Tibial nerve (tissue), 4 donors: Measurements from ENCODE around the gene PDCD2L. TPM values are rescaled to one million over a fixed set of nuclear protein-coding genes. Genes with fewer than 3 reads are reported as not detected.
A peak's percentile ranks its signal among the peaks of the same experiment; 100 is the strongest.
"Not testable (repeated sequence)": the region's sequence is repeated elsewhere in the genome, so short reads cannot be mapped to it uniquely, and the experiment has no call there.

ENCODE experiments used
- DNase-seq, 2 donors: peaks; one replicate each; pipeline ENCODE4 v3.0.0-alpha.2; 2019; ENCODE audit warnings: low spot score in 2 of 2
- H3K27ac ChIP-seq, 4 donors: fragments of 200-600 bp; sonication (generic) in 3 of 4; one replicate each; pipeline ENCODE4 v1.5.1; 2017 to 2019; ENCODE audit warnings: mild to moderate bottlenecking in 1 of 4
- H3K27me3 ChIP-seq, 2 donors: fragments of 200-600 bp; sonication (generic) in 1 of 2; one replicate each; pipeline versions ENCODE4 v1.5.1 to v1.6.0; 2017 to 2019
- H3K36me3 ChIP-seq, 3 donors: fragments of 200-600 bp; sonication (generic); one replicate each; pipeline ENCODE4 v1.5.1; 2018 to 2019
- H3K4me1 ChIP-seq, 4 donors: fragments of 200-600 bp; sonication (generic) in 3 of 4; one replicate each; pipeline ENCODE4 v1.5.1; 2017 to 2019
- H3K4me3 ChIP-seq, 4 donors: fragments of 200-600 bp; sonication (generic) in 3 of 4; one replicate each; pipeline ENCODE4 v1.5.1; 2017 to 2019; ENCODE audit warnings: mild to moderate bottlenecking in 1 of 4, moderate library complexity in 1 of 4
- H3K9me3 ChIP-seq, 4 donors: fragments of 200-600 bp; sonication (generic) in 3 of 4; one replicate each; pipeline ENCODE4 v1.5.1; 2017 to 2019
- CTCF ChIP-seq, 5 experiments: fragments of 200-600 bp in 3 of 5; fragments of 450-650 bp in 2 of 5; sonication (generic) in 3 of 5; IDR thresholded peaks; one replicate each; pipeline ENCODE4 v1.5.1; 2016 to 2019; ENCODE audit warnings: antibody characterized with exemption in 5 of 5, mild to moderate bottlenecking in 3 of 5, moderate library complexity in 2 of 5
- EP300 ChIP-seq, 2 donors: sonication (generic); formaldehyde crosslinking; IDR thresholded peaks; one replicate each; pipeline ENCODE4 v1.6.1; 2017; ENCODE audit warnings: antibody characterized with exemption in 2 of 2, mild to moderate bottlenecking in 1 of 2
- POLR2A ChIP-seq, 2 donors: fragments of 450-650 bp; IDR thresholded peaks; one replicate each; pipeline ENCODE4 v1.6.1; 2017; ENCODE audit warnings: antibody characterized with exemption in 2 of 2, mild to moderate bottlenecking in 2 of 2, moderate library complexity in 2 of 2
- WGBS, 2 donors: methylation state at CpG; one replicate each; pipeline ENCODE4 v1.1.5; 2018; 5-methylcytosine and 5-hydroxymethylcytosine counted together
- total RNA-seq, 4 donors: library from RNA; depleted of rRNA; stranded (reverse); fragments of >200 nt; gene quantifications; one replicate each; pipeline ENCODE4 v1.1.0, GENCODE V29; 2016

Gene PDCD2L
- total RNA-seq, 4 donors from 2014 or later, result 9.8 to 16.2 (median 12.2) TPM

- WGBS, 2 donors, result 77 to 86% methylated on average over 10 of the region's 10 CpGs
- Histone ChIP-seq H3K27ac (peak overlapping the region in 1 of 4 donors; percentile 6), H3K9me3 (no peaks in the 10 kb centered on the region), H3K27me3 (no peaks in the 10 kb centered on the region), H3K4me1 (peaks cover 3 to 32% (median 13%) of the 10 kb centered on the region in 4 donors), H3K36me3 (peaks cover 0 to 50% (median 0%) of the 10 kb centered on the region in 3 donors), H3K4me3 (peak overlapping the region in 1 of 4 donors; percentile 78)
- TF ChIP-seq POLR2A (IDR thresholded peaks at IDR 0.05) (no peak), EP300 (IDR thresholded peaks at IDR 0.05) (no peak)
- no peak for DNase-seq
These were observed 37.2 kb upstream of the PDCD2L start for GRCh38 chr19:34366738-34367623.

GRCh38 chr19:34367624-34367957, 36.6 kb upstream of the PDCD2L start:
- H3K4me1 ChIP-seq, result peaks cover 3 to 32% (median 13%) of the 10 kb centered on the region in 4 donors
- H3K9me3 ChIP-seq, result no peaks in the 10 kb centered on the region
- no peaks in the 10 kb centered on the region for H3K27me3 ChIP-seq
- H3K4me3 ChIP-seq, result no peak overlapping the region
- peaks cover 0 to 57% (median 0%) of the 10 kb centered on the region in 3 donors for H3K36me3 ChIP-seq
- TF ChIP-seq CTCF (IDR thresholded peaks at IDR 0.05) (no peak), EP300 (IDR thresholded peaks at IDR 0.05) (no peak), POLR2A (IDR thresholded peaks at IDR 0.05) (no peak)
- 91 to 92% methylated on average over 8 of the region's 8 CpGs for WGBS, 2 donors
- DNase-seq, result no peak
- H3K27ac ChIP-seq, result no peak overlapping the region

DNA sequence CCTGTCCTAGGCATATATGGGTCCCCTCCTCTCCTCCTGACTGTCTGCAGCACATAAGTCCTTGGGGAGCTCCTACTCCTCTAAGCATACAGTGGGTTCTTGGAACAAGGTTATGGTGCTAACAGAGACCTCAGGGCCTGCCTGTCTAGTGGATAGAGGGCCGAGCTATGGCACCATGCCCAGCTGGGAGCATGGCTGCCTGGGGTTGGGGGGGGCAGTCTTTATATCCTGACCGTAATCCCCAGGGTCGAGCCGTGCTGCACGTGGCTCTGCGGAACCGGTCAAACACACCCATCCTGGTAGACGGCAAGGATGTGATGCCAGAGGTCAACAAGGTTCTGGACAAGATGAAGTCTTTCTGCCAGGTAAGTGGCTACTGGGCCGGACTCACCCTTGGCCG, 35.9 kb upstream of the PDCD2L start:
- Histone ChIP-seq H3K9me3 (no peaks in the 10 kb centered on the region), H3K4me1 (peaks cover 3 to 32% (median 13%) of the 10 kb centered on the region in 4 donors), H3K27me3 (no peaks in the 10 kb centered on the region), H3K36me3 (peaks cover 0 to 64% (median 0%) of the 10 kb centered on the region in 3 donors), H3K27ac (no peak overlapping the region), H3K4me3 (no peak overlapping the region)
- WGBS, 2 donors, result 90% methylated on average over 8 to 9 of the region's 10 CpGs
- TF ChIP-seq EP300 (IDR thresholded peaks at IDR 0.05), result no peak
- no peak for TF ChIP-seq POLR2A (IDR thresholded peaks at IDR 0.05)
- no peak for TF ChIP-seq CTCF (IDR thresholded peaks at IDR 0.05)
- DNase-seq, result no peak

GRCh38 chr19:34369166-34369565, 35.0 kb upstream of the PDCD2L start:
- DNase-seq, H3K9me3 ChIP-seq, H3K27me3 ChIP-seq, H3K4me3 ChIP-seq, H3K27ac ChIP-seq: not testable (repeated sequence)
- Histone ChIP-seq H3K36me3 (peaks cover 0 to 72% (median 2%) of the 10 kb centered on the region in 3 donors), H3K4me1 (peaks cover 3 to 32% (median 13%) of the 10 kb centered on the region in 4 donors)
- WGBS, 2 donors, result 95 to 98% methylated on average over 10 of the region's 10 CpGs

GRCh38 chr19:34370117-34370516, 34.1 kb upstream of the PDCD2L start:
- DNase-seq, result no peak
- Histone ChIP-seq H3K36me3 (peaks cover 0 to 82% (median 10%) of the 10 kb centered on the region in 3 donors), H3K4me3 (no peak overlapping the region), H3K9me3 (no peaks in the 10 kb centered on the region), H3K27ac (no peak overlapping the region), H3K27me3 (no peaks in the 10 kb centered on the region), H3K4me1 (peaks cover 3 to 27% (median 13%) of the 10 kb centered on the region in 4 donors)
- TF ChIP-seq POLR2A (IDR thresholded peaks at IDR 0.05), result no peak
- TF ChIP-seq EP300 (IDR thresholded peaks at IDR 0.05), result no peak
- no peak for TF ChIP-seq CTCF (IDR thresholded peaks at IDR 0.05)
- 89 to 91% methylated on average over 8 of the region's 8 CpGs for WGBS, 2 donors

GRCh38 chr19:34370983-34371382, 33.2 kb upstream of the PDCD2L start:
- Histone ChIP-seq H3K4me1 (peaks cover 3 to 24% (median 11%) of the 10 kb centered on the region in 4 donors), H3K9me3 (no peaks in the 10 kb centered on the region), H3K27ac (no peak overlapping the region), H3K27me3 (no peaks in the 10 kb centered on the region), H3K36me3 (peaks cover 0 to 90% (median 10%) of the 10 kb centered on the region in 3 donors), H3K4me3 (no peak overlapping the region)
- WGBS, 2 donors, result 92 to 94% methylated on average over 4 of the region's 4 CpGs
- TF ChIP-seq POLR2A (IDR thresholded peaks at IDR 0.05), result no peak
- no peak for TF ChIP-seq CTCF (IDR thresholded peaks at IDR 0.05)
- TF ChIP-seq EP300 (IDR thresholded peaks at IDR 0.05), result no peak
- DNase-seq, result no peak
